ACC112 (cell line): Measurements from ENCODE around the gene ATP1A4.
"Not testable (repeated sequence)": the region's sequence is repeated elsewhere in the genome, so short reads cannot be mapped to it uniquely, and the experiment has no call there.

Experiments
- H2AFZ ChIP-seq: fragments of 200-600 bp; sonication (generic); one replicate; pipeline ENCODE4 v1.6.0; 2017; ENCODE audit warnings: antibody characterized with exemption, low read length; ENCODE audit not compliant: unreplicated experiment
- H3K27ac ChIP-seq: fragments of 200-600 bp; sonication (generic); 2 replicates; pipeline ENCODE4 v1.5.1; 2014; ENCODE audit warnings: low read depth, mild to moderate bottlenecking, antibody characterized with exemption, low read length, moderate library complexity
- H3K27me3 ChIP-seq: fragments of 200-600 bp; sonication (generic); 2 replicates; pipeline ENCODE4 v1.6.1; 2014; ENCODE audit warnings: mild to moderate bottlenecking, antibody characterized with exemption, low read length, moderate library complexity, mixed read lengths; ENCODE audit not compliant: insufficient read depth
- H3K36me3 ChIP-seq: fragments of 200-600 bp; sonication (generic); 2 replicates; pipeline ENCODE4 v1.6.1; 2016; ENCODE audit warnings: mild to moderate bottlenecking, antibody characterized with exemption, low read length, moderate library complexity, mixed read lengths; ENCODE audit not compliant: insufficient read depth
- H3K4me1 ChIP-seq: fragments of 200-600 bp; sonication (generic); one replicate; pipeline ENCODE4 v1.6.1; 2016; ENCODE audit warnings: low read length, mixed read lengths; ENCODE audit not compliant: insufficient read depth, unreplicated experiment, control insufficient read depth
- H3K4me3 ChIP-seq: fragments of 200-600 bp; sonication (generic); 2 replicates; pipeline ENCODE4 v1.5.1; 2014; ENCODE audit warnings: mild to moderate bottlenecking, low read depth, low read length
- H3K79me2 ChIP-seq: fragments of 200-600 bp; sonication (generic); one replicate; pipeline ENCODE4 v1.6.0; 2016; ENCODE audit warnings: low read length; ENCODE audit not compliant: control insufficient read depth, unreplicated experiment, insufficient read depth

Gene ATP1A4

DNA sequence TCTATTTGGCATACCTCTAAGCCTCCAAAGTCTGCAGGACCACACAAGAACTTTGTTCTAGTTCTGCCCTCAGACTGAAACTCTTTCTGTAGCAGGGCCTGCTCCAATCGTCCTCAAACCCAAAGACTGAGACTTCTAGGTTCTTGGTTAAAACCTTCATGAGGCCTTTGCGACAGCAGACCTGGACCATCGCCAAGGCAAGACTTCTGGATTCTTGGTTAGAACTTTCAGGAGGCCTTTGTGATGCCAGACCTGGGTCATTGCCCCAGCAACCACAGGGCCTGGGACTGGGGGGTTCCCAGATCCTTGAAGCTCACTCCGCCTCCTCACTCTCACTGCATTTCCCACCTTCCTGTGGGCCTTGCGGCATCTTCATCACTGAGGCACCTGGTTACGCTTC, at the start of gene ATP1A4:
TSS of gene ATP1A4 (plus strand) at position 301 of the 400 bp plus-strand sequence. CDS start 438 bp downstream, outside the sequence.
- H3K27ac ChIP-seq = no peak within 1 kb of the TSS

DNA sequence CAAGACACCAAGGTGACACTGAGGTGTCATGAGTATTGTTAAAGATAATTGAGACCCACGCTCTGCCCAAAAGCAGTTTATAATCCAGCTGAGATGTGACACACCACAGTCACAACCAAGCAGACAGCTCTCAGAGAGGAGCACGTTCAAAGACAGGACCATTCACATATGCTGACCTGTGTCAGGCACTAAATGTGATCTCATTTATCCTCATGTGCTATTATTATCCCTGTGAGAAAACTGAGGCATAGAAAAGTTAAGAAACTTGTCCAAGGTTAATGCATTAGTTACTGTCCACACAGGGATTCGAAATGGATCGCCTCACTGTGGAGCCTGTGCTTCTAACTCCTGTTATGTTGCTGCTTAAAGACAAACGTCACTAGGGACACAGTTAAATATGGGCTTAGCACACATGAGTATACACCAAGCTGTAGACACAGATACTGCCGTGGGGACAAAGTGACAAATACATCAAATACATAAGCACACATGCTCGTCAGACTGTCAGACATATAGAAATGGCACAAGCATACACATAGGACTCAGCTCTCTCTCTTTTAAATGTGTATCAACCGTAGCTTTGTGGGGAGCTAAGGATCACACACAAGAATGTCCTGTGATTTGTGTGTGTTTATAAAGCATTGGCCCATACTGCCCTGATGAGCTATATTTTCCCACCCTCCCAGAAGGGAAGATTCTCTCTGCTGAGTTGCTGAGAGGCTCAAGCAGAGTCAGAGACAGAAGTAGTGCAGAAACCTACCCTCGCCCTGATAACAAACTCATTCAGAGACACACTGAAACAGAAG, 49.5 kb upstream of the ATP1A4 start:
- H2AFZ ChIP-seq = no peak overlapping the region
- no peak overlapping the region for H3K4me3 ChIP-seq
- peaks cover 11% of the 10 kb centered on the region for H3K4me1 ChIP-seq

More for the DNA sequence above, at the start of gene ATP1A4:
- peaks cover 7% of the 10 kb centered on the region for H3K4me1 ChIP-seq
- no peak within 1 kb of the TSS for H3K4me3 ChIP-seq
- H3K27me3 ChIP-seq = no peaks in the 10 kb centered on the region
- H2AFZ ChIP-seq = no peak within 1 kb of the TSS
- H3K36me3 ChIP-seq = no peaks in the 10 kb centered on the region
- H3K79me2 ChIP-seq = no peaks in the 10 kb centered on the region

DNA sequence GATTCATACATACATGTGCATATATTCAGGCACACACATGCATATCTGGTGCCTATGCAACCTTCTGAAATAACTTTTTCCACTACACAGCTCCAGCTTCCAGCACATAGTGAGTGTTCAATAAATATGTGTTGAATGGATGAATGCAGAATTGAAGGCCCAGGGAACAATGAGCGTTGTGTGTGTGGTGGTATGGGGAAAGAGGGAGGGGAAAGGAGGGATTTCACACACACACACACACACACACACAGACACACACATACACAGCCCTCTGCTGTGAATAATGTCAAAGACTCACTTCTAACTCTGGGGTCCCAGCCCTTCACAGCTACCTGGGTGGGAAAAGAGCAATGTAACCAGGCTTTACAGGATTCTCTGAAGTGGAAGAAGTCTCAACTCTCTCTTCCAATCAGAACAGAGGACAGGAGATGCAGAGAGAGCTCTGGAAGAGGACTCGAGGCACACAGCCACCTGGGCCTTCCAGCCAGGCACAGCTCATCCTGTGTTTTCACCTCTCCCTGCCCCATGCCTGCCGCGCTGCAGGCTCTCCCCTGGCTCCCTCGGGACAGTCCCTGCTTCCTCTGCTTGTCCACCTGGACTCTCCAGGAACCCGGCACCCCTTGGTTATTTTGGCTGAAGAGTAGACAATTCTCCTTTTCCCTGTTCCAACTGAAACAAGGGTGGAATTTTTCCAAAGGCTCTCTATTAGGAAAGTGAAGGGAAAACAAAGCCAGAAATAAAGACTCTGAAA, 47.6 kb upstream of the ATP1A4 start:
- H3K79me2 ChIP-seq = no peaks in the 10 kb centered on the region
- H2AFZ ChIP-seq = no peak overlapping the region
- no peaks in the 10 kb centered on the region; the same call in none of the 2 replicates for H3K27me3 ChIP-seq
- H3K4me1 ChIP-seq = peaks cover 5% of the 10 kb centered on the region
- no peak overlapping the region for H3K27ac ChIP-seq
- no peaks in the 10 kb centered on the region for H3K36me3 ChIP-seq
- H3K4me3 ChIP-seq = no peak overlapping the region

More for the DNA sequence above, 49.5 kb upstream of the ATP1A4 start:
- Histone ChIP-seq H3K79me2 (no peaks in the 10 kb centered on the region), H3K27me3 (no peaks in the 10 kb centered on the region; the same call in none of the 2 replicates), H3K36me3 (no peaks in the 10 kb centered on the region), H3K27ac (no peak overlapping the region)

- H3K79me2 ChIP-seq = no peaks in the 10 kb centered on the region
- no peak overlapping the region for H2AFZ ChIP-seq
- no peaks in the 10 kb centered on the region; the same call in none of the 2 replicates for H3K27me3 ChIP-seq
- no peaks in the 10 kb centered on the region for H3K36me3 ChIP-seq
- H3K4me1 ChIP-seq = peaks cover 10% of the 10 kb centered on the region
- no peak overlapping the region for H3K4me3 ChIP-seq
- H3K27ac ChIP-seq = no peak overlapping the region
Measured at GRCh38 chr1:160104486-160104885, 46.9 kb upstream of the ATP1A4 start.

DNA sequence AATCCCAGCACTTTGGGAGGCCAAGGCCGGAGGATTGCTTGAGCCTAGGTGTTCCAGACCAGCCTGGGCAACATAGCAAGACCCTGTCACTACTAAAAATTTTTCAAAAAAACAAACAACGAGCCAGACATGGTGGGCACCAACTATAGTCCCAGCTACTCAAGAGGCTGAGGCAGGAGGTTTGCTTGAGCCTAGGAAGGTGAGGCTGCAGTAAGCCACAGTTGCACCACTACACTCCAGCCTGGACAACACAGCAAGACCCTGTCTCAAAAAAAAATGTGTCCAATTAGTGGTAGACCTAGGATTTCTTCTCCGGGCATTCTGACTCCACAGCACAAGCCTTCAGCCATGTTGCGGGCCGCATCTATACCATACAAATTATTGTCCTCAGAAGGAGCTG, 46.2 kb upstream of the ATP1A4 start:
- H3K27ac ChIP-seq = no peak overlapping the region
- H3K36me3 ChIP-seq = no peaks in the 10 kb centered on the region
- H3K4me3 ChIP-seq = no peak overlapping the region
- H3K79me2 ChIP-seq = no peaks in the 10 kb centered on the region
- peaks cover 12% of the 10 kb centered on the region for H3K4me1 ChIP-seq
- no peak overlapping the region for H2AFZ ChIP-seq
- no peaks in the 10 kb centered on the region; the same call in none of the 2 replicates for H3K27me3 ChIP-seq

- no peaks in the 10 kb centered on the region for H3K79me2 ChIP-seq
- H3K36me3 ChIP-seq = no peaks in the 10 kb centered on the region
- H3K27me3 ChIP-seq = no peaks in the 10 kb centered on the region; the same call in none of the 2 replicates
- no peak overlapping the region for H3K4me3 ChIP-seq
- peaks cover 7% of the 10 kb centered on the region for H3K4me1 ChIP-seq
- no peak overlapping the region for H2AFZ ChIP-seq
- no peak overlapping the region for H3K27ac ChIP-seq
Measured at GRCh38 chr1:160107512-160107911, 43.9 kb upstream of the ATP1A4 start.

- no peaks in the 10 kb centered on the region for H3K36me3 ChIP-seq
- no peak overlapping the region for H2AFZ ChIP-seq
- peaks cover 7% of the 10 kb centered on the region for H3K4me1 ChIP-seq
- no peaks in the 10 kb centered on the region; the same call in none of the 2 replicates for H3K27me3 ChIP-seq
- H3K79me2 ChIP-seq = no peaks in the 10 kb centered on the region
- H3K4me3 ChIP-seq = no peak overlapping the region
- no peak overlapping the region for H3K27ac ChIP-seq
Measured at GRCh38 chr1:160108888-160109662, 42.3 kb upstream of the ATP1A4 start.

DNA sequence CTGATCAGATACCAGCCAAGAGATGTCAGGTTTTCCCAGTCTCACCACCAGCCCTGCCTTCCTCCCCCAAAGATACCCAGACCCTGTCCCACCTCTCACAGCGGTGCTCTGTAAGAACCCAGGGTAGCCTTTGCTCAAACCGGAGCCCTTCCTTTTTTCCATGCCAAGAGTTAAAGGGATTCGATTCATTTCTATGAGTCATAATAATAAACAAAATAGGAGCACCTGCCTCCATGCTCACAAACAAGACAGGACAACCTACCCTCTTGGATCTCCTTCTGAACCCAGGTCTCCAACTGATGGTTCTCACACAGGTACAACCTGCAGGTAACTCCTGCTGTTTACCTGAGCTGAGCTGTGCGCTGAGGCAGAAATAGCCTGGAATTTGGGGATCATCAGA, 41.7 kb upstream of the ATP1A4 start:
- Histone ChIP-seq H3K27me3 (peaks cover 2% of the 10 kb centered on the region), H3K4me1 (peaks cover 7% of the 10 kb centered on the region), H3K4me3 (no peak overlapping the region), H3K36me3 (no peaks in the 10 kb centered on the region), H2AFZ (no peak overlapping the region), H3K27ac (no peak overlapping the region), H3K79me2 (no peaks in the 10 kb centered on the region)

DNA sequence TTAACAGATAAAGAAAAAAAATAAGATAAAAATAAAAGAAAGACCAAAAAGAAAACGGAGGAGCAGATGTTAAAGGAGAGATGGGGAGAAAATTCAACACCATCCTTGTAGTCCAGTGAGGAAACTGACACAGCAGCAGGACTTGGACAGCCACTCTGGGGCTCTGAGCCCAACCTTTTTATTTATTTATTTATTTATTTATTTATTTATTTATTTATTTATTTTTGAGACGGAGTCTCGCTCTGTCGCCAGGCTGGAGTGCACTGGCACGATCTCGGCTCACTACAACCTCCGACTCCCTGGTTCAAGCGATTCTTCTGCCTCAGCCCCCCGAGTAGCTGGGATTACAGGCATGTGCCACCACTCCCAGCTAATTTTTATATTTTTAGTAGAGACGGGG, 39.9 kb upstream of the ATP1A4 start:
- H3K4me3 ChIP-seq, H3K27ac ChIP-seq: not testable (repeated sequence)
- peaks cover 19% of the 10 kb centered on the region for H3K27me3 ChIP-seq

GRCh38 chr1:160112357-160112756, 39.0 kb upstream of the ATP1A4 start:
- Histone ChIP-seq H3K4me1 (peaks cover 7% of the 10 kb centered on the region), H3K27me3 (peaks cover 28% of the 10 kb centered on the region)

More for the DNA sequence above, 39.9 kb upstream of the ATP1A4 start:
- H3K36me3 ChIP-seq, H2AFZ ChIP-seq, H3K4me1 ChIP-seq, H3K79me2 ChIP-seq: not testable (repeated sequence)

More at GRCh38 chr1:160112357-160112756, 39.0 kb upstream of the ATP1A4 start:
- no peaks in the 10 kb centered on the region for H3K79me2 ChIP-seq
- H2AFZ ChIP-seq = no peak overlapping the region
- H3K36me3 ChIP-seq = no peaks in the 10 kb centered on the region
- no peak overlapping the region for H3K27ac ChIP-seq
- no peak overlapping the region for H3K4me3 ChIP-seq
